K562 (cell line): ENCODE measurements around the gene C6orf62. TPM values are rescaled to one million over a fixed set of nuclear protein-coding genes. Genes with fewer than 3 reads are reported as not detected.

Experiments
- DMBX1 ChIP-seq: fragments of 250-450 bp; sonication (Bioruptor Pico); IDR thresholded peaks from 2 replicates; pipeline ENCODE4 v1.8.0; 2022; ENCODE audit warnings: inconsistent platforms, mild to moderate bottlenecking, moderate library complexity, borderline replicate concordance
- EGR1 ChIP-seq: fragments of 450-650 bp; conservative IDR thresholded peaks from 2 replicates; pipeline ENCODE4 v1.6.1; 2017; ENCODE audit warnings: mild to moderate bottlenecking
- ELF1 ChIP-seq: fragments of 200-800 bp; sonication (Bioruptor generic); IDR thresholded peaks from 2 replicates; pipeline ENCODE4 v1.6.1; 2016; ENCODE audit warnings: missing genetic modification characterization, missing compliant biosample characterization
- ILF3 ChIP-seq: fragments of 450-650 bp; IDR thresholded peaks from 2 replicates; pipeline ENCODE4 v1.6.1; 2018; ENCODE audit warnings: antibody characterized with exemption, mild to moderate bottlenecking, moderate library complexity, borderline replicate concordance
- NFE2L1 ChIP-seq: fragments of 450-650 bp; IDR thresholded peaks from 2 replicates; pipeline ENCODE4 v1.6.1; 2016; ENCODE audit warnings: missing genetic modification characterization, low read depth, mild to moderate bottlenecking, missing compliant biosample characterization, moderate library complexity, borderline replicate concordance
- RAD21 ChIP-seq, 2 experiments: fragments of 250-450 bp in 1 of 2; fragments of 450-650 bp in 1 of 2; sonication (Bioruptor Pico) in 1 of 2; formaldehyde crosslinking in 1 of 2; IDR thresholded peaks in 1 of 2; conservative IDR thresholded peaks in 1 of 2; 2 replicates each; pipeline versions ENCODE4 v1.4.0 to v1.8.0; 2020 to 2022; ENCODE audit warnings: mild to moderate bottlenecking in 2 of 2, moderate library complexity in 1 of 2
- RBBP5 ChIP-seq: fragments of 200-600 bp; sonication (generic); IDR thresholded peaks from 2 replicates; pipeline ENCODE4 v1.6.1; 2012; ENCODE audit warnings: borderline replicate concordance, mild to moderate bottlenecking, low read length, control low read depth, inconsistent platforms; ENCODE audit not compliant: insufficient read depth, poor library complexity, severe bottlenecking
- TOE1 ChIP-seq, 2 experiments: fragments of 450-650 bp in 1 of 2; sonication (generic) in 1 of 2; formaldehyde crosslinking in 1 of 2; IDR thresholded peaks; 2 replicates each; pipeline versions ENCODE4 v1.7.1 to v1.8.0; 2016 to 2022; ENCODE audit warnings: borderline replicate concordance in 2 of 2, mild to moderate bottlenecking in 2 of 2, antibody characterized with exemption in 1 of 2, inconsistent platforms in 1 of 2, low read depth in 1 of 2, missing genetic modification reagents in 1 of 2, moderate library complexity in 1 of 2
- polyA plus RNA-seq, 8 experiments: library from polyadenylated mRNA; depleted of rRNA in 4 of 8; stranded (reverse) in 5 of 8; unstranded in 3 of 8; fragments of >200 nt; fragmentation: Nextera tagmentation in 2 of 8; fragmentation: Illumina TruSeq in 1 of 8; extraction: Ambion mirVana in 2 of 8; extraction: Trizol in 1 of 8; gene quantifications; 2 replicates each; pipeline versions ENCODE4 v1.2.1 to v1.2.3, GENCODE V29; 2011 to 2014; ENCODE audit warnings: inconsistent platforms in 1 of 8, missing spikeins in 1 of 8
- total RNA-seq, 7 experiments: library from RNA; depleted of rRNA in 6 of 7; stranded (reverse); fragments of >200 nt in 6 of 7; fragmentation: Illumina TruSeq in 2 of 7; extraction: Trizol in 2 of 7; gene quantifications; 2 replicates each; pipeline versions ENCODE4 v1.2.1 to v1.2.3, GENCODE V29; 2011 to 2021; ENCODE audit warnings: low replicate concordance in 1 of 7
- TF ChIP-seq, protein P1 (sequence below): sonication (generic); formaldehyde crosslinking; IDR thresholded peaks from 2 replicates; pipeline ENCODE4 v1.8.0; 2022; ENCODE audit warnings: missing genetic modification reagents, mild to moderate bottlenecking, borderline replicate concordance
- TF ChIP-seq, protein P2 (sequence below): fragments of 250-450 bp; sonication (Bioruptor Pico); IDR thresholded peaks from 2 replicates; pipeline ENCODE4 v1.8.0; 2022; ENCODE audit warnings: inconsistent platforms
- TF ChIP-seq, protein P3 (sequence below), 2 experiments: fragments of 450-650 bp in 1 of 2; sonication (generic) in 1 of 2; formaldehyde crosslinking in 1 of 2; IDR thresholded peaks; 2 replicates each; pipeline versions ENCODE4 v1.7.1 to v1.9.0; 2016 to 2022; ENCODE audit warnings: inconsistent platforms in 1 of 2, mild to moderate bottlenecking in 1 of 2, missing genetic modification reagents in 1 of 2
- TF ChIP-seq, protein P4 (sequence below): fragments of 200-800 bp; sonication (Bioruptor generic); IDR thresholded peaks from 2 replicates; pipeline ENCODE4 v1.6.1; 2017; ENCODE audit warnings: missing genetic modification characterization, missing compliant biosample characterization

Gene C6orf62
- total and polyA plus RNA-seq, 9 of the 15 experiments (the other 6 are each of a cell fraction or from before 2014, with no cell fraction given): 48.5 to 579 (median 111) TPM

DNA sequence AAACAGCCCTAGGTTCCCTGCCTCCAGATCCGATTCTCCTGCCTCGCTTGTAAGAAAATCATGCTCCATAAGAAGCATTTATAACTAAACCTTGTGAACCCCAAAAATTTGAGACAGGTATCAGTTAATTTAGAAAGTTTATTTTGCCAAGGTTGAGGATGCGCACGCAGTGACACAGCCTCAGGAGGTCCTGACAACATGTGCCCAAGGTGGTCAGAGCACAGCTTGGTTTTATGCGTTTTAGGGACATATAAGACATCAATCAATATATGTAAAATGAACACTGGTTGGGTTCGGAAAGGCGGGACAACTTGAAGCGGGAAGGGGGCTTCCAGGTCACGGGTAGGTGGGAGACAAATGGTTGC, 50.0 kb downstream of the C6orf62 start (continued):
- TF ChIP-seq DMBX1 (CRISPR knock-in tag) (no peak), NFE2L1 (no peak), RBBP5 (peak; percentile 47), RAD21 (CRISPR knock-in tag; conservative IDR thresholded peaks at IDR 0.05 in 1 of 2, IDR thresholded peaks at IDR 0.05 in 1 of 2) (0 out of 4 replicates have a peak, but pooled peaks of 1 of the 2 experiments have one; percentile 4), EGR1 (no peak), ILF3 (no peak), TOE1 (IDR thresholded peaks at IDR 0.05; ENCODE audit: borderline replicate concordance) (0 out of 2 replicates have a peak, but pooled peaks have one; percentile 23), TOE1 (CRISPR knock-in tag; IDR thresholded peaks at IDR 0.05; ENCODE audit: borderline replicate concordance, low read depth) (no peak), ELF1 (tag) (0 out of 2 replicates have a peak, but pooled peaks have one; percentile 26)
- TF ChIP-seq, protein P1, sequence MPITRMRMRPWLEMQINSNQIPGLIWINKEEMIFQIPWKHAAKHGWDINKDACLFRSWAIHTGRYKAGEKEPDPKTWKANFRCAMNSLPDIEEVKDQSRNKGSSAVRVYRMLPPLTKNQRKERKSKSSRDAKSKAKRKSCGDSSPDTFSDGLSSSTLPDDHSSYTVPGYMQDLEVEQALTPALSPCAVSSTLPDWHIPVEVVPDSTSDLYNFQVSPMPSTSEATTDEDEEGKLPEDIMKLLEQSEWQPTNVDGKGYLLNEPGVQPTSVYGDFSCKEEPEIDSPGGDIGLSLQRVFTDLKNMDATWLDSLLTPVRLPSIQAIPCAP (CRISPR knock-in tag): no peak
- TF ChIP-seq, protein P2, sequence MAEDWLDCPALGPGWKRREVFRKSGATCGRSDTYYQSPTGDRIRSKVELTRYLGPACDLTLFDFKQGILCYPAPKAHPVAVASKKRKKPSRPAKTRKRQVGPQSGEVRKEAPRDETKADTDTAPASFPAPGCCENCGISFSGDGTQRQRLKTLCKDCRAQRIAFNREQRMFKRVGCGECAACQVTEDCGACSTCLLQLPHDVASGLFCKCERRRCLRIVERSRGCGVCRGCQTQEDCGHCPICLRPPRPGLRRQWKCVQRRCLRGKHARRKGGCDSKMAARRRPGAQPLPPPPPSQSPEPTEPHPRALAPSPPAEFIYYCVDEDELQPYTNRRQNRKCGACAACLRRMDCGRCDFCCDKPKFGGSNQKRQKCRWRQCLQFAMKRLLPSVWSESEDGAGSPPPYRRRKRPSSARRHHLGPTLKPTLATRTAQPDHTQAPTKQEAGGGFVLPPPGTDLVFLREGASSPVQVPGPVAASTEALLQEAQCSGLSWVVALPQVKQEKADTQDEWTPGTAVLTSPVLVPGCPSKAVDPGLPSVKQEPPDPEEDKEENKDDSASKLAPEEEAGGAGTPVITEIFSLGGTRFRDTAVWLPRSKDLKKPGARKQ (CRISPR knock-in tag): 0 out of 2 replicates have a peak, but pooled peaks have one; percentile 57
- TF ChIP-seq, protein P3, sequence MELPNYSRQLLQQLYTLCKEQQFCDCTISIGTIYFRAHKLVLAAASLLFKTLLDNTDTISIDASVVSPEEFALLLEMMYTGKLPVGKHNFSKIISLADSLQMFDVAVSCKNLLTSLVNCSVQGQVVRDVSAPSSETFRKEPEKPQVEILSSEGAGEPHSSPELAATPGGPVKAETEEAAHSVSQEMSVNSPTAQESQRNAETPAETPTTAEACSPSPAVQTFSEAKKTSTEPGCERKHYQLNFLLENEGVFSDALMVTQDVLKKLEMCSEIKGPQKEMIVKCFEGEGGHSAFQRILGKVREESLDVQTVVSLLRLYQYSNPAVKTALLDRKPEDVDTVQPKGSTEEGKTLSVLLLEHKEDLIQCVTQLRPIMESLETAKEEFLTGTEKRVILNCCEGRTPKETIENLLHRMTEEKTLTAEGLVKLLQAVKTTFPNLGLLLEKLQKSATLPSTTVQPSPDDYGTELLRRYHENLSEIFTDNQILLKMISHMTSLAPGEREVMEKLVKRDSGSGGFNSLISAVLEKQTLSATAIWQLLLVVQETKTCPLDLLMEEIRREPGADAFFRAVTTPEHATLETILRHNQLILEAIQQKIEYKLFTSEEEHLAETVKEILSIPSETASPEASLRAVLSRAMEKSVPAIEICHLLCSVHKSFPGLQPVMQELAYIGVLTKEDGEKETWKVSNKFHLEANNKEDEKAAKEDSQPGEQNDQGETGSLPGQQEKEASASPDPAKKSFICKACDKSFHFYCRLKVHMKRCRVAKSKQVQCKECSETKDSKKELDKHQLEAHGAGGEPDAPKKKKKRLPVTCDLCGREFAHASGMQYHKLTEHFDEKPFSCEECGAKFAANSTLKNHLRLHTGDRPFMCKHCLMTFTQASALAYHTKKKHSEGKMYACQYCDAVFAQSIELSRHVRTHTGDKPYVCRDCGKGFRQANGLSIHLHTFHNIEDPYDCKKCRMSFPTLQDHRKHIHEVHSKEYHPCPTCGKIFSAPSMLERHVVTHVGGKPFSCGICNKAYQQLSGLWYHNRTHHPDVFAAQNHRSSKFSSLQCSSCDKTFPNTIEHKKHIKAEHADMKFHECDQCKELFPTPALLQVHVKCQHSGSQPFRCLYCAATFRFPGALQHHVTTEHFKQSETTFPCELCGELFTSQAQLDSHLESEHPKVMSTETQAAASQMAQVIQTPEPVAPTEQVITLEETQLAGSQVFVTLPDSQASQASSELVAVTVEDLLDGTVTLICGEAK (IDR thresholded peaks at IDR 0.05): 0 out of 2 replicates have a peak, but pooled peaks have one; percentile 42
- TF ChIP-seq, protein P3 (CRISPR knock-in tag; IDR thresholded peaks at IDR 0.05): no peak
- TF ChIP-seq, protein P4, sequence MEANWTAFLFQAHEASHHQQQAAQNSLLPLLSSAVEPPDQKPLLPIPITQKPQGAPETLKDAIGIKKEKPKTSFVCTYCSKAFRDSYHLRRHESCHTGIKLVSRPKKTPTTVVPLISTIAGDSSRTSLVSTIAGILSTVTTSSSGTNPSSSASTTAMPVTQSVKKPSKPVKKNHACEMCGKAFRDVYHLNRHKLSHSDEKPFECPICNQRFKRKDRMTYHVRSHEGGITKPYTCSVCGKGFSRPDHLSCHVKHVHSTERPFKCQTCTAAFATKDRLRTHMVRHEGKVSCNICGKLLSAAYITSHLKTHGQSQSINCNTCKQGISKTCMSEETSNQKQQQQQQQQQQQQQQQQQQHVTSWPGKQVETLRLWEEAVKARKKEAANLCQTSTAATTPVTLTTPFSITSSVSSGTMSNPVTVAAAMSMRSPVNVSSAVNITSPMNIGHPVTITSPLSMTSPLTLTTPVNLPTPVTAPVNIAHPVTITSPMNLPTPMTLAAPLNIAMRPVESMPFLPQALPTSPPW (CRISPR knock-in tag): no peak
